Hepatocyte (in vitro differentiated cells): Measurements from ENCODE around the gene PSMB1. TPM values are rescaled to one million over a fixed set of nuclear protein-coding genes. Genes with fewer than 3 reads are reported as not detected.

Experiments
- DNase-seq: peaks from one replicate; pipeline ENCODE4 v3.0.0-alpha.2; 2016; ENCODE audit warnings: low spot score
- H2AFZ ChIP-seq: fragments of 200-600 bp; sonication (generic); 2 replicates; pipeline ENCODE4 v1.6.0; 2016; ENCODE audit warnings: antibody characterized with exemption, mild to moderate bottlenecking
- H3K27ac ChIP-seq: fragments of 200-600 bp; sonication (generic); 2 replicates; pipeline ENCODE4 v1.5.1; 2016; ENCODE audit warnings: mild to moderate bottlenecking
- H3K27me3 ChIP-seq: fragments of 200-600 bp; sonication (generic); 2 replicates; pipeline ENCODE4 v1.6.1; 2016
- H3K36me3 ChIP-seq: fragments of 200-600 bp; sonication (generic); replicated peaks from 2 replicates; pipeline ENCODE4 v1.5.1; 2016; ENCODE audit warnings: low read depth; ENCODE audit not compliant: insufficient read depth
- H3K4me1 ChIP-seq: fragments of 200-600 bp; sonication (generic); 2 replicates; pipeline ENCODE4 v1.5.1; 2016; ENCODE audit warnings: mild to moderate bottlenecking, moderate library complexity; ENCODE audit not compliant: insufficient read depth
- H3K4me2 ChIP-seq: fragments of 200-600 bp; sonication (generic); 2 replicates; pipeline ENCODE4 v1.6.0; 2016
- H3K4me3 ChIP-seq: fragments of 200-600 bp; sonication (generic); 2 replicates; pipeline ENCODE4 v1.5.1; 2016; ENCODE audit warnings: mild to moderate bottlenecking
- H3K79me2 ChIP-seq: fragments of 200-600 bp; sonication (generic); 2 replicates; pipeline ENCODE4 v1.6.0; 2017; ENCODE audit warnings: mild to moderate bottlenecking
- H3K9me2 ChIP-seq: fragments of 200-600 bp; sonication (generic); replicated peaks from 2 replicates; pipeline ENCODE4 v1.6.0; 2017; ENCODE audit warnings: mild to moderate bottlenecking; ENCODE audit not compliant: insufficient read depth
- H3K9me3 ChIP-seq: fragments of 200-600 bp; sonication (generic); 2 replicates; pipeline ENCODE4 v1.5.1; 2016; ENCODE audit warnings: low read depth, mild to moderate bottlenecking
- H4K20me1 ChIP-seq: fragments of 200-600 bp; sonication (generic); 2 replicates; pipeline ENCODE4 v1.6.0; 2016; ENCODE audit warnings: mild to moderate bottlenecking; ENCODE audit not compliant: insufficient read depth, poor library complexity, severe bottlenecking
- EZH2 ChIP-seq: fragments of 200-600 bp; sonication (generic); IDR thresholded peaks from 2 replicates; pipeline ENCODE4 v1.6.1; 2016; ENCODE audit warnings: antibody characterized with exemption, mild to moderate bottlenecking, borderline replicate concordance
- EZH2phosphoT487 ChIP-seq: fragments of 200-600 bp; sonication (generic); IDR thresholded peaks from one replicate; pipeline ENCODE4 v1.6.1; 2018; ENCODE audit warnings: antibody characterized with exemption, mild to moderate bottlenecking, low read depth, moderate library complexity; ENCODE audit not compliant: unreplicated experiment, severe bottlenecking
- WGBS: methylation state at CpG from one replicate; pipeline ENCODE4 v1.1.6; 2016; ENCODE audit warnings: low lambda C conversion rate; ENCODE audit errors: missing lambda C conversion rate; 5-methylcytosine and 5-hydroxymethylcytosine counted together
- polyA plus RNA-seq: library from polyadenylated mRNA; unstranded; fragments of >200 nt; fragmentation: Nextera tagmentation; extraction: Ambion mirVana; gene quantifications from 2 replicates; pipeline ENCODE4 v1.2.1, GENCODE V29; 2016
- total RNA-seq: library from RNA; depleted of rRNA; stranded (reverse); fragments of >200 nt; gene quantifications from 2 replicates; pipeline ENCODE4 v1.2.3, GENCODE V29; 2014
- TF ChIP-seq, protein P1 (sequence below): fragments of 200-600 bp; sonication (generic); IDR thresholded peaks from 2 replicates; pipeline ENCODE4 v1.5.1; 2016; ENCODE audit warnings: antibody characterized with exemption, mild to moderate bottlenecking; ENCODE audit not compliant: poor library complexity

The PSMB1 gene
- total and polyA plus RNA-seq, 2 experiments from 2014 or later = 261 to 398 TPM

DNA sequence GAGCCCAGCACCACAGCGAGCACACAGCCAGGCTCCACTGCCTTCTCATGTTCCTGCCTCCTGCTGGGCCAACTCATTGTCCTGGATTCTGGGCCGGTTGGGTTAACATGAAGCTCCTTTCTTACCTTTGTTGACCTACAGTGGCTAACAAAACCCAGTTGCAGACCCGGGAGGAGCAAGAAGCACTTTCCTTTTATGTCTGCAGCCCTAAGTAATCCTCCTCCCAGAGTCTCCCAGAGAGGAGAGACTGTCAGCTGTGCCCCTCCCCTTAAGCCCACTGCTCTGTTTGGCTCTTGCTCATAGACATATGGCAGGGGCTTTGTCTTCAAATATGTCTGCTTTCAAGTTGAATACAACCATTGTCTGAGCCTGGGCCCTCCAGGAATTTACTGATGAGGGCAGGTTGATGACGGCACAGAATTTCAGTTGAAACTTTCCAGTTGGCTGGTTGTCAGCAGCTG is 55.2 kb downstream of the PSMB1 start:
- TF ChIP-seq EZH2 = no peak
- TF ChIP-seq EZH2phosphoT487 = no peak
- TF ChIP-seq, protein P1, sequence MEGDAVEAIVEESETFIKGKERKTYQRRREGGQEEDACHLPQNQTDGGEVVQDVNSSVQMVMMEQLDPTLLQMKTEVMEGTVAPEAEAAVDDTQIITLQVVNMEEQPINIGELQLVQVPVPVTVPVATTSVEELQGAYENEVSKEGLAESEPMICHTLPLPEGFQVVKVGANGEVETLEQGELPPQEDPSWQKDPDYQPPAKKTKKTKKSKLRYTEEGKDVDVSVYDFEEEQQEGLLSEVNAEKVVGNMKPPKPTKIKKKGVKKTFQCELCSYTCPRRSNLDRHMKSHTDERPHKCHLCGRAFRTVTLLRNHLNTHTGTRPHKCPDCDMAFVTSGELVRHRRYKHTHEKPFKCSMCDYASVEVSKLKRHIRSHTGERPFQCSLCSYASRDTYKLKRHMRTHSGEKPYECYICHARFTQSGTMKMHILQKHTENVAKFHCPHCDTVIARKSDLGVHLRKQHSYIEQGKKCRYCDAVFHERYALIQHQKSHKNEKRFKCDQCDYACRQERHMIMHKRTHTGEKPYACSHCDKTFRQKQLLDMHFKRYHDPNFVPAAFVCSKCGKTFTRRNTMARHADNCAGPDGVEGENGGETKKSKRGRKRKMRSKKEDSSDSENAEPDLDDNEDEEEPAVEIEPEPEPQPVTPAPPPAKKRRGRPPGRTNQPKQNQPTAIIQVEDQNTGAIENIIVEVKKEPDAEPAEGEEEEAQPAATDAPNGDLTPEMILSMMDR = no peak
- H3K36me3 ChIP-seq = no peaks in the 10 kb centered on the region
- no peak overlapping the region for H3K4me2 ChIP-seq
- H3K27ac ChIP-seq = no peak overlapping the region
- no peaks in the 10 kb centered on the region for H3K4me1 ChIP-seq
- DNase-seq = no peak
- whole genome bisulfite sequencing = 18% methylated on average over 4 of the region's 4 CpGs
- H3K4me3 ChIP-seq = no peak overlapping the region
- H2AFZ ChIP-seq = no peak overlapping the region
- no peaks in the 10 kb centered on the region for H3K9me2 ChIP-seq
- H4K20me1 ChIP-seq = no peaks in the 10 kb centered on the region
- H3K27me3 ChIP-seq = peaks cover 4% of the 10 kb centered on the region
- H3K9me3 ChIP-seq = no peaks in the 10 kb centered on the region
- H3K79me2 ChIP-seq = no peaks in the 10 kb centered on the region

- Histone ChIP-seq H3K79me2 (no peaks in the 10 kb centered on the region), H2AFZ (no peak overlapping the region), H3K9me2 (no peaks in the 10 kb centered on the region), H4K20me1 (no peaks in the 10 kb centered on the region), H3K27me3 (peaks cover 4% of the 10 kb centered on the region), H3K36me3 (no peaks in the 10 kb centered on the region), H3K4me2 (no peak overlapping the region), H3K9me3 (no peaks in the 10 kb centered on the region), H3K4me1 (no peaks in the 10 kb centered on the region), H3K4me3 (no peak overlapping the region), H3K27ac (no peak overlapping the region)
- 100% methylated on average over 1 of the region's 2 CpGs for WGBS
- no peak for DNase-seq
- TF ChIP-seq, protein P1 = no peak
- TF ChIP-seq EZH2 = no peak
These were observed 59.8 kb downstream of the PSMB1 start for GRCh38 chr6:170493354-170493753.

DNA sequence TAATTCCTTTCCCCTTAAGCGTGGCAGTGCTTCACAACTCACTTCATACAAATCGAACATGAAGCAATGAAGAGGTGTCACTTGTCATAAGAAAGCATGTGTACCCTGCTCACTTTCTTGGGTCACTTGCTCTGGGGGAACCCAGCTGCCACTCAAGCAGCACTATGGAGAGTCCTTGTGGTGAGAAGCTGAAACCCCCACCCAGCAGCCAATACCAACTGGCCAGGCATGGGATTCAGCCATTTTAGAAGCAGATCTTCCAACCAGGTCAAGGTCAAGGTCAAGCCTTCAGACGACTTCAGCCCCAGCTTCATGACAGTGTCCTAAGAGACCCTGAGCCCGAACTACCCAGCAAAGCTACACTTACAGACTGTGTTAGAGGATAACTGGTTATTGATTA is 62.8 kb downstream of the PSMB1 start:
- Histone ChIP-seq H4K20me1 (no peaks in the 10 kb centered on the region), H3K4me3 (no peak overlapping the region)
- no peak for TF ChIP-seq EZH2
- TF ChIP-seq EZH2phosphoT487 = no peak
- TF ChIP-seq, protein P1 = no peak

DNA sequence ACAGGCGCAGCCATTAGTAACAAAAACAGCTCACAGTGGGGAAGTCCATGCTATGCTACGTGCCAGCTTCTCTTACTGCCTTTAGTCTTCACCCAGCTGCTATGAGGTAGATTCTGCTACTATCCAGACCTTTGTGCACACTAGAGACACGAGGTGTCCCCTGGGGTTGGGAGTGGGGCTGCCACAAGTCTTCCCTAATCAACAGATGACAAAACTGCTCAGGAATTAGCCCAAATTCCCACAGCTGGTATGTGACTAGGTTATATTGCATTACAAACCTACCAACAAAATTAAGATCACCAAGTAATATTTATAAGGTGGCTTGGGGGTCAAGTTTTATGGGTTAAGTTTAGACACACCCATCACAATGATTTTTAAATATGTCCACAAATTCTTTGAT is 63.3 kb downstream of the PSMB1 start:
- no peak overlapping the region for H3K4me3 ChIP-seq
- H3K4me2 ChIP-seq = no peak overlapping the region
- H2AFZ ChIP-seq = no peak overlapping the region
- no peaks in the 10 kb centered on the region for H4K20me1 ChIP-seq
- H3K79me2 ChIP-seq = no peaks in the 10 kb centered on the region
- no peak overlapping the region for H3K27ac ChIP-seq
- H3K27me3 ChIP-seq = peaks cover 4% of the 10 kb centered on the region
- no peaks in the 10 kb centered on the region for H3K9me2 ChIP-seq
- no peaks in the 10 kb centered on the region for H3K36me3 ChIP-seq
- 84% methylated on average over 3 of the region's 3 CpGs for WGBS
- DNase-seq = no peak
- no peaks in the 10 kb centered on the region for H3K9me3 ChIP-seq
- H3K4me1 ChIP-seq = no peaks in the 10 kb centered on the region
- TF ChIP-seq, protein P1 = no peak
- TF ChIP-seq EZH2phosphoT487 = no peak
- TF ChIP-seq EZH2 = no peak

More for the DNA sequence above, 62.8 kb downstream of the PSMB1 start:
- Histone ChIP-seq H3K27me3 (peaks cover 4% of the 10 kb centered on the region), H3K4me1 (no peaks in the 10 kb centered on the region), H3K27ac (no peak overlapping the region), H3K79me2 (no peaks in the 10 kb centered on the region), H2AFZ (no peak overlapping the region), H3K36me3 (no peaks in the 10 kb centered on the region), H3K9me2 (no peaks in the 10 kb centered on the region), H3K9me3 (no peaks in the 10 kb centered on the region), H3K4me2 (no peak overlapping the region)
- WGBS = 85% methylated on average over 4 of the region's 4 CpGs
- no peak for DNase-seq
